NCI-H526 treated with DMSO at 0.1 percent for 48 hours (cell line): ENCODE measurements around the gene KCNMB3.
"Not testable (repeated sequence)": the region's sequence is repeated elsewhere in the genome, so short reads cannot be mapped to it uniquely, and the experiment has no call there.

Experiments
- DNase-seq: peaks from one replicate; lab custom pipeline; 2025; lab: John Stamatoyannopoulos, UW

KCNMB3 gene

GRCh38 chr3:179250803-179251476, at the start of gene KCNMB3:
Gene KCNMB3, minus strand, starts transcription at chr3:179251114. Its CDS starts 124 bp downstream, at chr3:179250990.
- DNase-seq, result no peak

GRCh38 chr3:179299999-179300613, 49.2 kb upstream of the KCNMB3 start:
- no peak for DNase-seq

- no peak for DNase-seq
Measured at GRCh38 chr3:179299316-179299715, 48.4 kb upstream of the KCNMB3 start.

- DNase-seq, result no peak
Measured at GRCh38 chr3:179297971-179298725, 47.2 kb upstream of the KCNMB3 start.

- DNase-seq, result no peak
Measured at GRCh38 chr3:179292450-179292849, 41.5 kb upstream of the KCNMB3 start.

- no peak for DNase-seq
Measured at GRCh38 chr3:179289295-179289694, 38.4 kb upstream of the KCNMB3 start.

- DNase-seq, result no peak
Measured at GRCh38 chr3:179288845-179289244, 37.9 kb upstream of the KCNMB3 start.

GRCh38 chr3:179286331-179286730, 35.4 kb upstream of the KCNMB3 start:
- DNase-seq, result no peak

- DNase-seq, result no peak
Measured at GRCh38 chr3:179281825-179282224, 30.9 kb upstream of the KCNMB3 start.

GRCh38 chr3:179279837-179280236, 28.9 kb upstream of the KCNMB3 start:
- no peak for DNase-seq

- no peak for DNase-seq
Measured at GRCh38 chr3:179278932-179279693, 28.2 kb upstream of the KCNMB3 start.

- no peak for DNase-seq
Measured at GRCh38 chr3:179278151-179278550, 27.2 kb upstream of the KCNMB3 start.

GRCh38 chr3:179276743-179277142, 25.8 kb upstream of the KCNMB3 start:
- DNase-seq, result no peak

GRCh38 chr3:179276001-179276400, 25.1 kb upstream of the KCNMB3 start:
- DNase-seq, result no peak

GRCh38 chr3:179274434-179274833, 23.5 kb upstream of the KCNMB3 start:
- not testable (repeated sequence) for DNase-seq

- no peak for DNase-seq
Measured at GRCh38 chr3:179272385-179272784, 21.5 kb upstream of the KCNMB3 start.

- DNase-seq, result no peak
Measured at GRCh38 chr3:179269152-179269707, 18.3 kb upstream of the KCNMB3 start.

- DNase-seq, result no peak
Measured at GRCh38 chr3:179268400-179269051, 17.6 kb upstream of the KCNMB3 start.

- no peak for DNase-seq
Measured at GRCh38 chr3:179266701-179267211, 15.8 kb upstream of the KCNMB3 start.

- DNase-seq, result no peak
Measured at GRCh38 chr3:179265875-179266274, 15.0 kb upstream of the KCNMB3 start.

- no peak for DNase-seq
Measured at GRCh38 chr3:179265092-179265491, 14.2 kb upstream of the KCNMB3 start.
